GM12865 (cell line): ENCODE results near the gene TIPIN.
"Not testable (repeated sequence)": the region's sequence is repeated elsewhere in the genome, so short reads cannot be mapped to it uniquely, and the experiment has no call there.

Experiments used
- DNase-seq: peaks from one replicate; pipeline ENCODE4 v3.0.0; 2010; ENCODE audit warnings: low read depth
- H3K4me3 ChIP-seq: 2 replicates; pipeline ENCODE4 v1.5.1; 2011; ENCODE audit warnings: mild to moderate bottlenecking, low read depth, low read length, control low read depth
- TF ChIP-seq, protein P1 (sequence below): IDR thresholded peaks from 2 replicates; pipeline ENCODE4 v1.5.1; 2011; ENCODE audit warnings: low read length, control low read depth, low read depth, inconsistent platforms; ENCODE audit not compliant: insufficient read depth; ENCODE audit errors: missing control alignments

The TIPIN gene

GRCh38 chr15:66386204-66387123 is 30.0 kb upstream of the TIPIN start, which contains the start of gene MAP2K1:
Gene MAP2K1, plus strand, starts transcription at chr15:66386912. Its CDS starts 436 bp downstream, at chr15:66387348.
- H3K4me3 ChIP-seq: peak within 1 kb of the TSS; percentile 63
- TF ChIP-seq, protein P1, sequence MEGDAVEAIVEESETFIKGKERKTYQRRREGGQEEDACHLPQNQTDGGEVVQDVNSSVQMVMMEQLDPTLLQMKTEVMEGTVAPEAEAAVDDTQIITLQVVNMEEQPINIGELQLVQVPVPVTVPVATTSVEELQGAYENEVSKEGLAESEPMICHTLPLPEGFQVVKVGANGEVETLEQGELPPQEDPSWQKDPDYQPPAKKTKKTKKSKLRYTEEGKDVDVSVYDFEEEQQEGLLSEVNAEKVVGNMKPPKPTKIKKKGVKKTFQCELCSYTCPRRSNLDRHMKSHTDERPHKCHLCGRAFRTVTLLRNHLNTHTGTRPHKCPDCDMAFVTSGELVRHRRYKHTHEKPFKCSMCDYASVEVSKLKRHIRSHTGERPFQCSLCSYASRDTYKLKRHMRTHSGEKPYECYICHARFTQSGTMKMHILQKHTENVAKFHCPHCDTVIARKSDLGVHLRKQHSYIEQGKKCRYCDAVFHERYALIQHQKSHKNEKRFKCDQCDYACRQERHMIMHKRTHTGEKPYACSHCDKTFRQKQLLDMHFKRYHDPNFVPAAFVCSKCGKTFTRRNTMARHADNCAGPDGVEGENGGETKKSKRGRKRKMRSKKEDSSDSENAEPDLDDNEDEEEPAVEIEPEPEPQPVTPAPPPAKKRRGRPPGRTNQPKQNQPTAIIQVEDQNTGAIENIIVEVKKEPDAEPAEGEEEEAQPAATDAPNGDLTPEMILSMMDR: peak; percentile 80
- peak; percentile 98 for DNase-seq

DNA sequence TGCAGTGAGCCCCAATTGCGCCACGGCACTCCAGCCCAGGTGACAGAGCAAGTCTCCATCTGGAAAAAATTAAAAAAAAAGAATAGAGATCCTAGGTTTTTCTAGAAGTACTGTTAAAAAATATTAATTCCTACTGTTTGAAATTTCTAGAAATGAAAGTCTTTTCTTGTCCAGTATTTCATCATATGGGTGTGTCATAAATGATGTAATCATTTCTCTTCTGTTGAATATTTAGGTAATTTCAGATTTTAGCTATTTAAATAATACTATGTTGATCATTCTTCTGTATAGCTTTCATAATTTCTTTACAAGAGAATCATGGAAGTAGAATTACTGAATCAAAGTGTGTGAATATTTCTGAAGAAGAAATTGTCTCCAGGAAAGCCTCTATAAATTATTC is 24.9 kb upstream of the TIPIN start:
- not testable (repeated sequence) for DNase-seq, H3K4me3 ChIP-seq

DNA sequence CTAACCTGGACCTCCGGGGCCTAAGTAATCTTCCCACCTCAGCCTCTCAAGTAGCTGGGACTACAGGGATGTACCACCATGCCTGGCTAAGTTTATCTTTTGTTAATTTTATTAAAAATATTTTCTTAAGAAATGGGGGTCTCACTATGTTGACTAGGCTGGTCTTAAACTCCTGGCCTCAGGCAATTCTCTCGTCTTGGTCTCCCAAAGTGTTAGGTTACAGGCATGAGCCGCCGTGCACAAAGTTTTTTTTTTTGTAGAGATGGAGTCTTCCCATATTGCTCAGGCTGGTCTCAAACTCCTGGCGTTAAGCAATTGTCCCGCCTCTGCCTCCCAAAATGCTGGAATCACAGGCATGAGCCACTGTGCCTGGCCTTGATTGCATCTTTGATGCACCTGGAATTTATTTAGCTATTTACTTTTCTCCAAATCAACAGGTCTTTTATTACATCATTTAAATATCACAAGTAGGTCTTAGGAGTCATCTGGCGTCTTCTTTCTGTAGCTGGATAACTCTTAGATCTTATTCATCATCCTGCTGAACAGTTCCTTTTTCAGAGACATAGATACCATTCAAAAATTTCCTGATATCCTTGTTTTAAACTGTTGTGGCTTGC is 22.4 kb upstream of the TIPIN start:
- H3K4me3 ChIP-seq: no peak overlapping the region
- no peak for DNase-seq
- TF ChIP-seq, protein P1: no peak

GRCh38 chr15:66374179-66374578 is 17.7 kb upstream of the TIPIN start:
- TF ChIP-seq, protein P1: no peak
- H3K4me3 ChIP-seq: no peak overlapping the region
- DNase-seq: no peak

DNA sequence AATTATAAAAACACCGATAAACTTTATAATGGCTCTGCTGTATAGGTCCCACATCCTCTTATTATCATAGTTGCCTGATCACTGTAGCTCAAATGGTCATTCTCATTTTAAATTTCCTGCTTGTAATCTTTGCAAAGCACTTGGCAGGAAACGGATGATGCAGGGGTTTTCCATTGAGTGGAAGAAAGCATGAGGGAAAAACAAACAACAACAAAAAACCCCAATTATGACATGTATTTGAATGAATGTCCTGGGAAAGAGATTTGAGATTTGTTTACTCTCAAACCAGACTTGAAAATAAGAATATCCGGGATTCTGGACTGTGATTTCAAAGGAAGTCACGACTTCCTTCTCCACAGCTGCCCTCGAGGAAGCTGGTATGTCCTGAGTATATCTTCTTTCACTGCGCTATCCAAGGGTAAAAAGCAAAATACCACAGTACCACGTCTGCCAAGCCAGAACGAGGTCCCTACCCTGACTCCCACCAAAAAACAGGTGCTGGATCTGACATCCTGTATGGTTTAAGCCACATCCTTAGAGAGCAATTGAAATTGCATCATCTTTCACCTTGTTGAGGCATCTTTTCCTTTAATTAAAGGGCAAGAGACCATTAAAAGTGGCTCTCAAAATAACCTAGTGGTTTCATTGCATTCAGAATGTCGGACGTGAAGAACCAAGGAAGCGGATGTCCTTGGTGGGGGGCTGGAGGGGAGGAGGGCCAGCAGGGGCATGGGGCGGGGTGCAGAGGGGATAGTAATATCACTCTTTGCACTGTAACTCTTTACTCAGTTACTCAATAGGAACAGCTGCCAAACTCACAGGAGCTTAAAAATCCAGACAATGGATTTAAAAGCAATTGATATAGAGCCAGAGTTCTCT is 13.5 kb upstream of the TIPIN start:
- DNase-seq: peak; percentile 74
- TF ChIP-seq, protein P1: no peak
- H3K4me3 ChIP-seq: peak overlapping the region; percentile 37

DNA sequence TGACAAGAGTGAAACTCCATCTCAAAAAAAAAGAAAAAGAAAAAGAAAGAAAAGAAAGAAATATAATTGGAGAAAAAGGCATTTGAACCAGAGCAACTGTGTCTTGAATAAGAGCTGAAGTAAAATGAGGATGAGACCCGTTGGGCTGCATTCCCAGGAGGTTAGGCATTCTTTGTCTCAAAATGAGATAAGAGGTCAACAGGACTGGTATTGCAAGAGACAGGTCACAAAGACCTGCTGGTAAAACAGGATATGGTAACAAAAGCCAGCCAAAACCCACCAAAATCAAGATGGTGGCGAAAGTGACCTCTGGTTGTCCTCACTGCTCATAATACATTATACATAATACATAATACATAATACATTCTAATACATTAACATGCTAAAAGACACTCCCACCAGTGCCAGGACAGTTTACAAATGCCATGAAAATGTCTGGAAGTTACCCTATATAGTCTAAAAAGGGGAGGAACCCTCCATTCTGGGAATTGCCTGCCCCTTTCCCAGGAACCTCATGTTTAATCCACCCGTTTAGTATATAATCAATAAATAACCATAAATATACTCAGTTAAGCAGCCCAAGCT is 8.6 kb upstream of the TIPIN start:
- DNase-seq: no peak
- TF ChIP-seq, protein P1: no peak
- no peak overlapping the region for H3K4me3 ChIP-seq
